HG02973 (cell line): ENCODE measurements around the gene CAPN2.
"Not testable (repeated sequence)": the region's sequence is repeated elsewhere in the genome, so short reads cannot be mapped to it uniquely, and the experiment has no call there.

Source experiments
- ATAC-seq: cut with Tn5 transposase; IDR thresholded peaks from one replicate; pipeline ENCODE4 v1.9.1; 2021; ENCODE audit warnings: moderate library complexity; ENCODE audit not compliant: unreplicated experiment

Gene CAPN2

GRCh38 chr1:223738465-223739365 is 26.4 kb downstream of the CAPN2 start:
- ATAC-seq, result no peak

GRCh38 chr1:223739366-223740037 is 27.2 kb downstream of the CAPN2 start:
- no peak for ATAC-seq

- ATAC-seq, result not testable (repeated sequence)
Measured at GRCh38 chr1:223740038-223740736, 27.8 kb downstream of the CAPN2 start.

GRCh38 chr1:223741861-223742260 is 29.5 kb downstream of the CAPN2 start:
- no peak for ATAC-seq

- no peak for ATAC-seq
Measured at GRCh38 chr1:223742856-223743517, 30.6 kb downstream of the CAPN2 start.

GRCh38 chr1:223745731-223746130 is 33.4 kb downstream of the CAPN2 start:
- ATAC-seq, result no peak

GRCh38 chr1:223747838-223748335 is 35.5 kb downstream of the CAPN2 start:
- ATAC-seq, result no peak

- ATAC-seq, result no peak
Measured at GRCh38 chr1:223748405-223748772, 36.0 kb downstream of the CAPN2 start.

- ATAC-seq, result peak; percentile 57
Measured at GRCh38 chr1:223748773-223749733, 36.7 kb downstream of the CAPN2 start.

- no peak for ATAC-seq
Measured at GRCh38 chr1:223750730-223751570, 38.6 kb downstream of the CAPN2 start.

- ATAC-seq, result no peak
Measured at GRCh38 chr1:223751696-223752095, 39.4 kb downstream of the CAPN2 start.

GRCh38 chr1:223752721-223753515 is 40.6 kb downstream of the CAPN2 start:
- no peak for ATAC-seq

- no peak for ATAC-seq
Measured at GRCh38 chr1:223754681-223755431, 42.5 kb downstream of the CAPN2 start.

- no peak for ATAC-seq
Measured at GRCh38 chr1:223755432-223755792, 43.1 kb downstream of the CAPN2 start.

- no peak for ATAC-seq
Measured at GRCh38 chr1:223755992-223756775, 43.8 kb downstream of the CAPN2 start.

GRCh38 chr1:223756806-223757700 is 44.7 kb downstream of the CAPN2 start:
- ATAC-seq, result no peak
